ENCODE data around the gene COX8A.
"Not testable (repeated sequence)": the region's sequence is repeated elsewhere in the genome, so short reads cannot be mapped to it uniquely, and the experiment has no call there.

The COX8A gene

GRCh38 chr11:63969461-63969860, 5.0 kb upstream of the COX8A start:
- no peak for DNase-seq (ENCODE audit: low spot score)

- DNase-seq (ENCODE audit: low spot score), result no peak
Measured at GRCh38 chr11:63970902-63971301, 3.5 kb upstream of the COX8A start.

GRCh38 chr11:63973912-63974258, 535 bp upstream of the COX8A start:
- DNase-seq (ENCODE audit: low spot score), result not testable (repeated sequence)

- no peak for DNase-seq (ENCODE audit: low spot score)
Measured at GRCh38 chr11:63978551-63979239, 4.3 kb downstream of the COX8A start.

GRCh38 chr11:63979426-63979825, 5.0 kb downstream of the COX8A start:
- no peak for DNase-seq (ENCODE audit: low spot score)

GRCh38 chr11:63985812-63986155, 11.4 kb downstream of the COX8A start:
- no peak for DNase-seq (ENCODE audit: low spot score)

- peak; percentile 96 for DNase-seq (ENCODE audit: low spot score)
Measured at GRCh38 chr11:63986156-63986931, 11.9 kb downstream of the COX8A start, which contains the start of gene OTUB1. Gene OTUB1, plus strand, starts transcription at chr11:63986438. Its CDS starts 19 bp downstream, at chr11:63986457.

GRCh38 chr11:63986932-63987513, 12.6 kb downstream of the COX8A start:
- no peak for DNase-seq (ENCODE audit: low spot score)

GRCh38 chr11:63991558-63991957, 17.1 kb downstream of the COX8A start:
- no peak for DNase-seq (ENCODE audit: low spot score)

- DNase-seq (ENCODE audit: low spot score), result no peak
Measured at GRCh38 chr11:63993100-63993499, 18.7 kb downstream of the COX8A start.

GRCh38 chr11:63993993-63994392, 19.6 kb downstream of the COX8A start:
- no peak for DNase-seq (ENCODE audit: low spot score)

- no peak for DNase-seq (ENCODE audit: low spot score)
Measured at GRCh38 chr11:63996512-63996911, 22.1 kb downstream of the COX8A start.

- no peak for DNase-seq (ENCODE audit: low spot score)
Measured at GRCh38 chr11:63997104-63997700, 22.8 kb downstream of the COX8A start.

- no peak for DNase-seq (ENCODE audit: low spot score)
Measured at GRCh38 chr11:63997801-63998337, 23.4 kb downstream of the COX8A start.

- peak; percentile 85 for DNase-seq (ENCODE audit: low spot score)
Measured at GRCh38 chr11:63998558-63999348, 24.3 kb downstream of the COX8A start.

- DNase-seq (ENCODE audit: low spot score), result peak; percentile 92
Measured at GRCh38 chr11:63999349-64000025, 25.1 kb downstream of the COX8A start.

- DNase-seq (ENCODE audit: low spot score), result peak; percentile 96
Measured at GRCh38 chr11:64000026-64000739, 25.8 kb downstream of the COX8A start.

- DNase-seq (ENCODE audit: low spot score), result no peak
Measured at GRCh38 chr11:64000740-64001483, 26.5 kb downstream of the COX8A start.

GRCh38 chr11:64001484-64002420, 27.3 kb downstream of the COX8A start:
- DNase-seq (ENCODE audit: low spot score), result no peak
